HG02798 (cell line): ENCODE results near the gene TACC3.

Source experiments
- ATAC-seq: cut with Tn5 transposase; IDR thresholded peaks from one replicate; pipeline ENCODE4 v1.9.1; 2021; ENCODE audit warnings: mild to moderate bottlenecking; ENCODE audit not compliant: unreplicated experiment, poor library complexity

TACC3 gene

DNA sequence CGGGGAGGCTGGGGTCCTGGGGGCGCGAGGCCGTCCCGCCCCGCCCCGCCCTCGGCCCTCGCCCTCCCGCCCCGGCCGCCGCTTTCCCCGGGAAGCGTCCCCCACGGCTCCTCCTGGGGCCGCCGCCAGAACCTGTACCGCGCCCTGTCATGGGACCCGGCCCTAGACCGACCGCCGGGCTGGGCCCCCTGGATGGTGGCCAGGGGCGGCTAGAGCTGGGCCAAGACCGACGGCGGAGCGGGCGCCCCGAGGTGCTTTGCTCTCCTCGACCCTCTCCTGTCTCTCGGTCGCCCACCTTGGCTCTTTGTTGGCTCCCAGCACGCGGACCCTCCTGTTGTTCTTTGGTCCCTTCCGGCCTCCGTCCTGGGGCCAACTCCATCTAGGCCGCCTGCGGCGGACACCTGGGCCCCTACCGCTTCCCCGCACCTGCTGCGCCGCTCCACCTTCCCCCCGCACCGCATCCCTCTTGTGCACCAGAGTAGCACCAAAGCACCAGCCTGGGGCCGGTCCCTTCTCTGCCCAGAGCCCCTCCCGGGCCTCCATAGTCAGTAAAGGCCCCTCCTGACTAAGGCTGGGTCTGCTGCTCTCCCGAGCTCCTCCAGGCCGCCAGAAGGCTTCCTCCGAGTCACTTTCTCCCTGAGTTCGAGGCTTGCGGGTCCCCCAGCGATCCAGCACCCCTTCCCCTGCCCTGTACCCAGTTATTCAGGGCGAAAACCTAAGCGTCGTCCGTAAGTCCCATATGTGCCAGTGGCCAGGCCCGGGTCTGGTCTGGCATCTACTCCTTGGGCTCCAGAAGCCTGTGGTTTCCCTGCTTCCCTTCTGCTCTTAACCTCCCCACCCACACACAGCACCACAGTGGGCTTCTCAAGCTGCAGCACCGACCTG is 587 bp downstream of the TACC3 start:
- no peak for ATAC-seq

DNA sequence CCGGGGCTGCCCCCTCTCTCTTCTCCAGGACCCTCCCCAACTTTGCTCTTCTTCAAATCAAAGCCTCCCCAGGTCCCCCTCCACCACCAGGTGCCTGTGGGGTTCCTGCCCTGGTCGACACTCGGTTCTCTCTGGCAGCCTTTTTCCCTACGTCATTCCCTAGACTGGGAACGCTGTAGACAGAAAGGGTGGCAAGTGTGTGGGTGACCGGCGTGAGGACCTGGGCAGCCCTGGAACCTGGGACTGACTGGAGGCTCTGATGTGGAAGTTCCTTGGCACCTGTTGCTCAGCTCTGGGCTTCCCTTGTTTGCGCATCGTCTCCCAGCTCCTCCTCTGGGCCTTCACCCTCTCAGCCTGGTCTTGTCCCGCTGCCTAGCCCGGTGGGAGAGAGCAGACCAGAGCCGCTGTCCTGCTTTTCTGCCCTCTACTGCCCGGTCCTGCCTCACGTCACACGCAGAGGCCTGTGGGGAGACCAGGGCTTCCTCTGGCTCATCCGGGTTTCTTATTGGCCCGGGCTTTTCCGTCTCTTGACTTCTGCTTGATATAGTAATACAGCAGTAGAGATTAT is 1.3 kb downstream of the TACC3 start:
- no peak for ATAC-seq

DNA sequence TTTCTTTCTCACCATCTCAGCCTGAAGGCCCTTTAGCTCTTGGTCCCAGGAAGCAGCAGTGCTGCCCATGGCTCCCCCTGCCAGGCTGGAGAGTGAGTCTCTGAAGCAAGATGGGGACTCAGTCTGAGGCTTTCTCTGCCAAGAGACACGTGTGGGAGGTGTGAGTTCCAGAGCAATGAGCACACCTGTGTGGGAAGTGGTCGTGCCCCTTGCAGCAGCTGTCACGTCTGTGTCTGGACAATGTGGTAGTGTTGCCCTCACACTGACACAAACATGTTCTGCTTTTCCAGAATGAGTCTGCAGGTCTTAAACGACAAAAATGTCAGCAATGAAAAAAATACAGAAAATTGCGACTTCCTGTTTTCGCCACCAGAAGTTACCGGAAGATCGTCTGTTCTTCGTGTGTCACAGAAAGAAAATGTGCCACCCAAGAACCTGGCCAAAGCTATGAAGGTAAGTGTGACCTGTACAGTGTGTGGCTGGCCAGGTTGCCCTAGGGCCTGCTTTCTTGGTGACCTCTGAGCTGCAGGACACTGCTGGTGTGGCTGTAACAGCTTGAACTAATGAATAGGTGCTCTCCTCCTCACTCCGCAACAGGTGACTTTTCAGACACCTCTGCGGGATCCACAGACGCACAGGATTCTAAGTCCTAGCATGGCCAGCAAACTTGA is 1.9 kb downstream of the TACC3 start:
- ATAC-seq, result no peak

DNA sequence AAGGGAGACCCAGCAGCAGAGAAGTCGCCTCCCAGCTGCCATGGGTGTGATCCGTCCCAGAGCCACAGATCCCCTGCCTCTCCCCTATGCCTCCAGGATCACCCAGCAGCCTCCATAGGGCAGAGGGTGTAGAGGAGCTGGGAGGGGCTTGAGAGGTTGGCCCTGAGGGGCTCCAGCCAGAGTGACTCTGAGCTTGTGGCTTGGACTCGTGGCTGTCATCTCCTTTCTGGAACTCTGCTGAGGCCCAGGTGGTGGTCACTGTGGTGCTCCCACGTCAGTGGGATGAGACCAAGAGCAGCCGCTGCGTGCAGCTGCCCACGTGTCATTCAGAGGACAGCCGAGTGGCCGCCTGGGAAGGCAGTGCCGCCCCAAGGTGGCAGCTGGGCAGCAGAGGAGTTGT is 4.2 kb downstream of the TACC3 start:
- ATAC-seq, result no peak

DNA sequence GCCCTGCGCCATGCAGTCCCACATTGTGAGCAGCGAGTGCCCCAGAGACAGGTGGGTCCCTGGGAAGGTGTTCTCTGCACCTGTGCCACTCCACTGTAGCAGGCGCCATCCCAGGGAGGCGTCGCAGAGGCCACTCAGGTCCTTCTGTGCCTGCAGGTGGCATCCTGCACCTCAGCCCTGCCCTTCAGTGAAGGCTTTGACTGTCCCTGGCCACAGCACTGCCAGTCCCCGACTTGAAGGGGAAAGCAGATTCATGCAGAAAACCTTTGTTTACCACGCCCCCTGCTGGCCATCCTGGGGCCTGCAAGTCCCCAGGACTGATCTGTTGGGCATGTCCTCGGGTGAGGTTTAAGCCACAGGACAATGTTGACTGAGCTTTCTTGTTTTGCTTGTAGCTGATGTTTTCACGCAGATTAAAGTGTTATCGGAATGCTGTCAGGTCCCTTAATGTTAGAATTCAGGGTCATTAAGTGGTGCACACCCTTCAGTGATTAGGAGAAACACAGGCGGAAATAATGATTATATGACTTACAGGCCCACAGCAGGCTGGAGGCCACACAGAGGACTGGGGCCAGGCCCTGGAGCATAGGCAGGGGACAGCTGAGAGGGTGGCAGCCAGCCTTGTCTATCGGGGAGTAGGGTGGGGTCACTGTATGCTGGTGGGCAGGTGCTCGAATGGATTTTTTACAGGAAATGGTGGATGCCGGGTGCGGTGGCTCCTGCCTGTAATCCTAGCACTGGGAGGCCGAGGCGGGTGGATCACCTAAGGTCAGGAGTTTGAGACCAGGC is 5.0 kb downstream of the TACC3 start:
- peak; percentile 38 for ATAC-seq

DNA sequence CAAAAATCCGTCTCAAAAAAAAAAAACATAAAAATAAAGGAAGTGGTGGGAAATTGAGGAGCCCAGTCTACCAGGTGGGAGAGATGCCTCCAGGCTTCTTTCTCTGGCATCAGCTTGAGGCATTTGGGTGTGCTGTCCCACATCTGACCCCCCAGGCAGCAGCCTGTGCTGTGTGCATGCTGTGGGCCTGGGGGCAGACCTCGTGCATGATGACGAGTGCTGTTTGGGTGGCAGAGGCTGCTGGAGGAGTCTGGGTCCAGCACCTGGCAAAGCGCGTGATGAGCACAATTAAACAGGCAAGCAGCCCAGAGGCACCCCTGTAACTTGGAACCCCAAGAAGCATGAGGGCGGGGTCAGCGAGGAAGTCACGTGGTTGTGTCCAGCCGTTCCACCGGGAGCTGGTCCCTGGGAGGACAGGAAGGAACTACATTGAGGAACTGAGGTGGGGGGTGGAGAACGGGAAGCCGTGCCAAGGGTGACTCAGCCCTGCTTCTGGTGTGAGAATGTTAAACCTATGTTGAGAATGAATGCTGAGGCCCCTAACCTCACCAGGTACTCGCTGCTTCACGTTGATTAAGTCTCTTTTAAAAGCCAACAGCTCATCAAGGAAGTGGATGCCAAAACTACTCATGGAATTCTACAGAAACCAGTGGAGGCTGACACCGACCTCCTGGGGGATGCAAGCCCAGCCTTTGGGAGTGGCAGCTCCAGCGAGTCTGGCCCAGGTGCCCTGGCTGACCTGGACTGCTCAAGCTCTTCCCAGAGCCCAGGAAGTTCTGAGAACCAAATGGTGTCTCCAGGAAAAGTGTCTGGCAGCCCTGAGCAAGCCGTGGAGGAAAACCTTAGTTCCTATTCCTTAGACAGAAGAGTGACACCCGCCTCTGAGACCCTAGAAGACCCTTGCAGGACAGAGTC is 6.1 kb downstream of the TACC3 start:
- ATAC-seq, result no peak

DNA sequence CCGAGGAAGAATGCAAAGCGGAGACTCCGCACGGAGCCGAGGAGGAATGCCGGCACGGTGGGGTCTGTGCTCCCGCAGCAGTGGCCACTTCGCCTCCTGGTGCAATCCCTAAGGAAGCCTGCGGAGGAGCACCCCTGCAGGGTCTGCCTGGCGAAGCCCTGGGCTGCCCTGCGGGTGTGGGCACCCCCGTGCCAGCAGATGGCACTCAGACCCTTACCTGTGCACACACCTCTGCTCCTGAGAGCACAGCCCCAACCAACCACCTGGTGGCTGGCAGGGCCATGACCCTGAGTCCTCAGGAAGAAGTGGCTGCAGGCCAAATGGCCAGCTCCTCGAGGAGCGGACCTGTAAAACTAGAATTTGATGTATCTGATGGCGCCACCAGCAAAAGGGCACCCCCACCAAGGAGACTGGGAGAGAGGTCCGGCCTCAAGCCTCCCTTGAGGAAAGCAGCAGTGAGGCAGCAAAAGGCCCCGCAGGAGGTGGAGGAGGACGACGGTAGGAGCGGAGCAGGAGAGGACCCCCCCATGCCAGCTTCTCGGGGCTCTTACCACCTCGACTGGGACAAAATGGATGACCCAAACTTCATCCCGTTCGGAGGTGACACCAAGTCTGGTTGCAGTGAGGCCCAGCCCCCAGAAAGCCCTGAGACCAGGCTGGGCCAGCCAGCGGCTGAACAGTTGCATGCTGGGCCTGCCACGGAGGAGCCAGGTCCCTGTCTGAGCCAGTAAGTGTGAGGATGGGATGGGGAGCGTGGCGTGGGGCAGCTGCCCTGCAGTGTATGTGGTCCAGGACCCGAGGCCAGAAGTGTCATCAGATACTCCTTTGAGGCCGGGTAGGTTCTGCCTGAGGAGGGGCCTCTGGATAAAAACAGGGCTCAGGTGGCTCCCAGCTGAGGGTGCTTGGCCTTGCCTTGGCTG is 7.0 kb downstream of the TACC3 start:
- no peak for ATAC-seq

DNA sequence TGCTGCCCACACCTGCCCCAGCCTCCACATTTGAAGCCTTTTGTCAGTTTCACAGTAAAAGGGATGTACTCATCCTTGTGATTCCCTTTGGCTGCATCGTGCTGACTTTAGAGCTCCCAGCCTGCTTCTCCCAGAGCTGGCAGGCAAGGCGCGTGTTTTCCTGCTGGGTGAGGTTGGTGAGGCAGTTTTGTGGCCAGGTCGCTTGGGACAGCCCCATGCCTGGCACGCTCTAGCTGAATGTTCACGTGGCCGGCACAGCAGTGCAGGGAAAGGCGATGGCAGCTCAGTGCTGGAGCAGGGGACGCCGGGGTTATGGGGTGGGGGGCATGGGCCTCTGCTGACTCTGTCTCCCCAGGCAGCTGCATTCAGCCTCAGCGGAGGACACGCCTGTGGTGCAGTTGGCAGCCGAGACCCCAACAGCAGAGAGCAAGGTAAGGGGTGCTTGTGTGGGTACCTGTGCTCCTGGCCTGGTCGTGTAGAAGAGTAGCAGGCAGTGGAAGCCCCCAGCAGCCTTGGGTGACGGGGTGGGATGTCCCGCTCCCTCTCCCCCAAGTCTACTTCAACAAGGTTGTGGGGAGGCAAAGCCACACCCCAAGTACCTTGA is 9.3 kb downstream of the TACC3 start:
- ATAC-seq, result no peak

DNA sequence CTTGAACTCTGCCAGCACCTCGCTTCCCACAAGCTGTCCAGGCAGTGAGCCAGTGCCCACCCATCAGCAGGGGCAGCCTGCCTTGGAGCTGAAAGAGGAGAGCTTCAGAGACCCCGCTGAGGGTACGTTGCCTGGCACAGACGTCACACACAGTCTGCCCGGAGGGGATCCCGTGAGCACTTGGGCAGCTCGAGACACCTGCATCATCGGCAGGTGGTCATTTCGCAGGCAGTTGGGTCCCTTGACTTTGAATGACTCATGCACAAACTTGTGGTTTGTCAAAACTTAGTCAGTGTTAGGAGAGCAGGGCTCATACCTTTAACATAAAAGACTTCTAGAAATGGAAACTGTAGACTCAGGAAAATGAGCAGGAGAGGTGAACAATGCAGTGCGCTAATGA is 9.9 kb downstream of the TACC3 start:
- ATAC-seq, result no peak

DNA sequence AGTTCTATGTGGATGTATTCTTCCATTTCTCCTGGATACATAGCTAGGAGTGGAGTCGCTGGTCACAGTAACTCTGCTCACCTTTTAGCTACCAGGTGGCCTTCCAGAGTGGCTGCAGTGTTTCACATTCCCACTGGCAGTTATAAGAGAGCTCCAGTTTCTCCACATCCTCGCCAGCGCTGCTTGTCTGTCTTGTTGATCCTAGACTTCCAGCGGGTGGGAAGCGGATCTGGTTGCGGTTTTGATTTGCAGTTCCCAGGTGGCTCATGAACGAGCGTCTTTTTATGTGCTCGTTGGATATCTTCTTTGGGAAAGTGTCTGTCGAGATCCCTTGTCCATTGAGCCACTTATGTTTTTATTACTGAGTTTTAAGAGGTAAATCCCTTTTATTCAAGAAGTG is 11.6 kb downstream of the TACC3 start:
- no peak for ATAC-seq

DNA sequence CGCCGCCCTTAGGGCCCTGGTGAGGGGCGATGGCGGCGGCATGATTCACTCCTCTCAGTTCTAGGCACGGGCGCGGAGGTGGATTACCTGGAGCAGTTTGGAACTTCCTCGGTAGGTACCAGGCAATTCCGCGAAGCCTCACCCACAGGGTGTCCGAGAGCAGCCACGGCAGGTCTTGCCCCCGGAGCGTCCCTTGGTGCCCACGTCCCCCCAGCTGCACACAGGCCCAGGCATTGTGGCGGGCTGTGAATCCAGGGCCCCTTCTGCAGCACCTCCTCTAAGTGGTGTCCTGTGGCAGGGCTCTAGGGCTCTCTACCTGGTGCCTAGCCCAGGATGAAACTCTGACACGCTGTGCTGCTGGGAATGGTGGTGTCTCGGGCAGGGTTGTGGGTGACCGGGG is 13.9 kb downstream of the TACC3 start:
- ATAC-seq, result no peak

DNA sequence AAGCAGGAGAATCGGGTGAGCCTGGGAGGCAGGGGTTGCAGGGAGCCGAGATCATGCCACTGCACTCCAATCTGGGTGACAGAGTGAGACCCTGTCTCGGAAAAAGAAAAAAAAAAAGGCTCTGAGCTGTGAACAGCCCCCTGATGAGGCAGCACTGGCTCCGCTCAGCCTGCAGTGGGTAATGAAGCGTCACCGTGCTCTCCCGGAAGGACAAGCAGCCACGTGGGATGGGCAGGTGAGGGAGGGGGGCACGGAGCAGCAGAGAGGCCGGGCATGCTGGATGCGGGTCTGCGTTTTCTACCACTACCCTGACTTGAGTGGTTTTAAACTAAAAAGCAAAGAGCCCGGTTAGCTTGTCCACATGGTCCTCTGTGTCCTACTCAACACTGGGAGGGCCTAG is 15.5 kb downstream of the TACC3 start:
- ATAC-seq, result no peak

DNA sequence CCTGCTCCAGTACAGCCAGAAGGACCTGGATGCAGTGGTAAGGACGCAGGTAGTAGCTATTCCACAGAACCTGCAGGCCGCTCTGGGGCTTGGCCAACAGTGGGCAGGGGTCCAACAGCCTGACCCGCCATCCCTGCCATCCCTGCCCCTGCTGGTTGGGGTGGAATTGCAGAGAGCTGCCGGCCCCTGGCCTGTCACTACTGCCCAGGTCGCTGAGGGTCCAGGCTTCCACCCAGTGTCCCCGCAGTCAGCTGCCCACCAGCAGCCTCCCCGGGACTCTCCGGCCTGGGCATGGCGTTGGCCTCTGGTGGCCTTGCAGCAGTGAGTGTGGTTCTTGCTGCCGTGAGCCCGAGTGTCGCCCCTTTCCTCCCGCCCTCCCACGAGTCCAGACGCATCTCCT is 16.3 kb downstream of the TACC3 start:
- no peak for ATAC-seq

DNA sequence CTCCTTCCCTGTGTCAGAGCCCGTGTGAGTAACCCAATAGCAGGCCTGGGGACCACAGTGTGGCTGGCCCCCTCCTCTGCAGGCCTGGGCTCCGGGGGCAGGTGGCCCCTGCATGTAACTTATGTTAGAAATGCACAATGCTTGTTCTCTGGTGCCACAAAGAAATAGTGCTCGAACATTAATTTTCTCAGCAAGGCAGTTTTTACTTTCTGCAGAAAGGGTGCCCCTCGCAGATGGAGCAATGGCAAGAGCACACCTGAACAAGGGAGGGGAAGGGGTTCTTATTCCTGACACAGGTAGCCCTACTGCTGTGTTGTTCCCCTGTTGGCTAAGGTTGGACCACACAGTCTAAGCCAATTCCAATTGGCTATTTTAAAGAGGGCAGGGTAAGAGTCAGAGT is 17.1 kb downstream of the TACC3 start:
- ATAC-seq, result no peak

DNA sequence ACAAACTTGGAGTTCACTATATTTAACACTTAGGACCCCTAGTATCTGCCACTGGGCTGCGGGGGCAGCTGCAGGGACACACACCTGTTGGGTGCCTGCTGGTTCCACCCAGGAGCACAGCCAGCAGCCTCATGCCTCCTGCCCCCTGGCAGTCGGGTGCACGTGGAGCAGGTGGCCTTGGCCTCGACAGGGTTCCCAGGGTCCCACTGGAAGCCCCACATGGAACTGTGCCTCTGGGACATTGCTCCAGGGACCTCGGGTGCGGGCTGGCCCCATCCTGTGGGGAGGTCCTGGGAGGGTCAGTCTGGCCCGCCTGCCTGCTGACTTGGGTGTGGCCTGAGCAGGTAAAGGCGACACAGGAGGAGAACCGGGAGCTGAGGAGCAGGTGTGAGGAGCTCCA is 18.0 kb downstream of the TACC3 start:
- ATAC-seq, result no peak

DNA sequence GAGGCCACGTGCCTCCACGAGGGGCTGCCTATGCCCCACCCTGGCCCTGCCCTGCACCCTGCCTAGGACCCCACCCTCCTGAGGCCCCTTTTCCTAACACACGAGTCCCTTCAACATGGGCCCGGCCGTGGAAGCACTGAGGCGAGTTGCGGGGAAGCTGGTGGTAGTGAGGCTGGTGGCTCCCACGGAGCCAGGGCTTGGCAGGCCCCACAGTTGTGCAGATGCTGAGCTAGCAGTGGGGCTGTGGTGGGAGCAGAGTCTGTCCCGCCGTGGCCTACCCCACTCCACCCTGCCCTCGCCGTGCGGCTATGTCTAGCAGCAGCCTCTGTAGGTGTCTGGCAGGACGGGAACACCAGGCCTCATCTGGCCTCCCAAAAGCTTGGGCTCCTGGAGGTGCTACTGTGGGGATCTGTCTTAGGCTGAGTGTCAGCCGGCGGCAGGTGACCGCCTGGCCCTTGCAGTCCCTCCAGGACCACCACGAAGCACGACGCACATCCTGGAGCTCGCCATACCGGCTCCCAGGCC is 18.8 kb downstream of the TACC3 start:
- ATAC-seq, result no peak

DNA sequence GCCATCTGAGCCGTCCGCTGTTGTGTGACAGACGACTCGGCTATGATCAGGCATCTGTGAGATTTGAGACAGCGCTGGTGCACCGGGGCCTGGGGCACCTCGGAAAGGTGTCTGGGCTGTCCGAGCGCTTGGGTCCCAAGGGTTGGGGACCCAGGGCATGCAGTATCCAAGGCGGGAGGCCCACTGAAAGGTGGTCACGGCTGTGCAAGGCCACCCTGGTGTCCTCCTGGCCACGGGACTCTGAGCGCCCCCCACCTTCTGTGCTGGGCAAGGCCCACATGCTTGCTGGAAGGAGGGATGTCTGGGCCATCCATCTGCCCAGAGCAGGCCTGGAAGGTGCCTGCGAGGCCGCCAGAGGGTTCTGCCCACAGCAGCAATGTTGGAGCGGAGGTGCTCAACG is 19.9 kb downstream of the TACC3 start:
- ATAC-seq, result no peak

DNA sequence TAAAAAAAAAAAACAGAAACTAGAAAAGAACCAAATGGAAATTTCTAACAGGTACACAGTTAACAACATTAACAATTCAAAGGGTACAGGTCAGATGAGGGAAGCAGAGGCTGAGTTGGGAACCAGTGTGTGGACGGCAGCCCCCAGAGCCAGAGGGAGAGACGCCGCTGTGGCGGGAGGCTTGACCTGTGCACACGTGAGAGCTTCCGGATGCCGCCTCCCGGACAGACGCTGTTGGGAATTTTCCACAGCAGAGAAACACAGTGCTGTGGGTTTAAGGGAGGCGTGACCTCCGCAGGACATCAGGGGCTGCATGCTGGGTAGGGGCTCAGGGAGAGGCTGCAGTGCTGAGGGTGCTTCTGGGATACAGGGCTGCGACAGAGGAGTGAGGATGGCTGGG is 22.2 kb downstream of the TACC3 start:
- ATAC-seq, result no peak
